Measurements from ENCODE around the gene NDUFA3. TPM values are rescaled to one million over a fixed set of nuclear protein-coding genes. Genes with fewer than 3 reads are reported as not detected.

Gene NDUFA3
- total RNA-seq, 2 experiments from 2014 or later: 106 to 113 TPM

DNA sequence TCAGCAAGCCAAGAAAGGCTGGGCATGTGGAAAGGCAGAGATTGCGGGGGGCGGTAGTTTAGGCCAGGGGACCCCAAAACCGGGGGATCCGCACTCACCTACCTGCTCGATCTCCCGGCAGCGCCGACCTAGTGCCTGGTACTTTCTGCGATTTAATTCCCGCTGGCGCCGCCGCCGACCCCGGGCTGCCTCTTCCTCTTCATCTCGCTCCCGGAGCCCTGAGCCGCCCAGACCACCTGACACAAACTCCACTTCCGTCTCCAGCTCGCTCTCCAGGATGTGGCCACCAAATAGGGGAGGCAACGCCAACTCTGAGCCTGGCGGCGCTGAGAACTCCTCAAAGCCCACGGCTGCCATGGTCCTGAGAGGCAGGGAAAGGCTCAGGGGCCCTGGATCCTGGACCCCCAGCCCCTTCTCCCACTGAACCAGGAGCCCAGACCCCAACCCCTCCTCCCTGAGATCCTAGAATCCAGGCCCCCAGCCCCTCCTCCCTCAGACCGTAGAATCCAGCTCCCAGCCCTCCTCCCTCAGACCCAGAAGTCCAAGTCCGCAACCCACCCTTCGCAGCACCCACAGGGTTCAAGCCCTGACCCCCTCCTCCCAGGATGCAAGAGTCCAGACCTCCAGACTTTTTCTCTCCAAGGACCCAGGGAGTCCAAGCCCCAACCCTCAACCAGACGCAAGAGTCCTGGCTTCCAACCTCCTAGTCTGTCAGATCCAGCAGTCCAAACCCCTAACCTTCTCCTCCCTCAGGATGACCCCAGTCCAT, 11.9 kb downstream of the NDUFA3 start:
- no peaks in the 10 kb centered on the region for H3K9me3 Mint-ChIP-seq
- peaks cover 27% of the 10 kb centered on the region for H3K4me1 Mint-ChIP-seq (ENCODE audit: low read depth)
- intact Hi-C loops (cut with micrococcal nuclease): loop anchor here (1.0 to 10.0 kb wide), 8 partner anchors 12 to 1927 kb away; partner anchors contain the start of genes CNOT3, LENG1, LENG8 and MYADM
- H3K27me3 Mint-ChIP-seq: no peaks in the 10 kb centered on the region
- POLR2A ChIA-PET: interaction anchor here (0.7 to 2.6 kb wide), 9 partner anchors 9 to 248 kb away, joined by 3 to 19 read pairs (median 6); partner anchors contain the start of genes CNOT3, LENG1, MBOAT7 and MYADM
- peak; percentile 75 for DNase-seq
- CTCF ChIA-PET: interaction anchor here (0.6 to 1.7 kb wide), 4 partner anchors 12 to 23 kb away, joined by 3 to 5 read pairs (median 3); partner anchors contain the start of genes CNOT3, NDUFA3 and OSCAR
- H3K27ac Mint-ChIP-seq: peak overlapping the region; percentile 96
- H3K36me3 Mint-ChIP-seq: peaks cover 28% of the 10 kb centered on the region
- H3K4me3 Mint-ChIP-seq: peak overlapping the region; percentile 85

DNA sequence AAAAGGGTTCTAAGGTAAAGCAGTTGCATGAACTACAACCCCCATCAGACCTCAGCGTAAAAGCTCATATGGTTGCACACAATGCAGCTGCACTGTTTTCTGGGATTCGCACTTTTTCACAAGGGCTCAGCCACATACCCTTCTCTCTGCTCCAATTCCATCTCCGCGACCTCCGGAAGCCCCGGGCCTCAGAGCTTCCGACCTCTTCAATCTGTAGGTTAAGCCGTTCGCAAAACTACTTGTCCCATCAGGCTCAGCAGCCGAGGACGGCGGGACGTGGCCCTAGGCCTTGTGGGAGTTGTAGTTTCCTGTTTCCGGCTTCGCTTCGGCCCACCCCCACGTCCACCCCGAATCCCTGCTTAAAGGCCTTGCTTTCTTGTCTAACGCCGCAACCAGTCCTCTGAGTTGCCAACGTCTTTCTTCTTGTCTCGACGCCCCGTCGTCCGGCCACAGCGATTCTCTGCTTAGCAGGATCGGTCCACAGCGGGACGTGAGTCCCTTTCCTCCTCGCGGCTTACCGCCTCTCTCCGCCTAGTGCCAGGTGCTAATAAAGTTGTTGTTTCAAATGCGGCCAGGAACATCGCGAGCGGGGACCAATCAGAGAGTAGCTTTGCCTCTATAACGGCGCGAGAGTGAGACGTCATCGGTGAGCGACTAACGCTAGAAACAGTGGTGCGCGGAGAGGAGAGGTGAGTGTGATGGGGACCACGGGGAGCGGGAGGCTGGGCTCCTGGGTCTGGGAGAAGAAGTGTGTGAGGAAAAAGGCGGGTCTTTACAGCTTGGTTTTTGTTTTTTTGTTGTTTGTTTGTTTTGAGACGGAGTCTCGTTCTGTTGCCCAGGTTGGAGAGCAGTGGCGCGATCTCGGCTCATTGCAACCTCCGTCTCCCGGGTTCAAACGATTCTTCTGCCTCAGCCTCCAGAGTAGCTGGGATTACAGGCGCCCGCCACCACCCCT, 12.7 kb downstream of the NDUFA3 start, which contains the start of the genes PRPF31 and TFPT:
Gene PRPF31 (plus strand): TSS at position 646 of the 955 bp plus-strand sequence. CDS start 2,525 bp downstream, outside the sequence.
Gene TFPT (minus strand): TSS at position 549 of the 955 bp plus-strand sequence. CDS start 388 bp downstream, at position 161.
- intact Hi-C loops (cut with micrococcal nuclease): loop anchor here (1.0 to 10.0 kb wide), 8 partner anchors 13 to 1928 kb away; partner anchors contain the start of genes CNOT3, LENG1, LENG8 and MYADM
- ChIA-PET CTCF (interaction anchor here (1.0 to 1.7 kb wide), 2 partner anchors 20 to 22 kb away, joined by 3 to 5 read pairs; partner anchors contain the start of gene CNOT3), POLR2A (interaction anchor here (0.7 to 2.6 kb wide), 9 partner anchors 10 to 249 kb away, joined by 3 to 19 read pairs (median 6); partner anchors contain the start of genes CNOT3, LENG1, MBOAT7 and MYADM)
- Mint-ChIP-seq H3K4me3 (peak within 1 kb of the TSS; percentile 85), H3K4me1 (ENCODE audit: low read depth) (peaks cover 27% of the 10 kb centered on the region), H3K27ac (peak within 1 kb of the TSS; percentile 96), H3K27me3 (no peaks in the 10 kb centered on the region), H3K36me3 (peaks cover 30% of the 10 kb centered on the region), H3K9me3 (no peaks in the 10 kb centered on the region)
- DNase-seq: peak; percentile 98

DNA sequence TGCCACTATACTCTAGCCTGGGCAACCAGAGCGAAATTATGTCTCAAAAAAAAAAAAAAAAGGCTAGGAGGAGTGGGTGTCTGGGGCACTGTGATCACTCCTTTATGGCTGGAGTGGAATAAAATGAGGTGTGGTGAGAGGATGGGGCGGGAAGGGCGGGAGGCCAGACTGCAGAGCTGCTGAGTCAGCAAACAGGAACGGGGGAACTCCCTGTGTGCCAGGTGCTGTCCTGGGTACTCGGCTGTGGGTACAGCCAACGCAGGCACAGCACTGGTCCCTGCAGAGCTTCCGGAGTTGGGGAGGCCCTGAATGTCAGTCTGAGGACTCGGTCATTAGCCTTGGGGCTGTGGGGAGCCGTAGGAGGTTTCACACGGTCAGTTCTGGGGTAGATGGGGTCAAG, 18.6 kb downstream of the NDUFA3 start:
- ChIA-PET POLR2A (no interaction called here), CTCF (no interaction called here)
- no peak overlapping the region for H3K4me3 Mint-ChIP-seq
- no peak overlapping the region for H3K27ac Mint-ChIP-seq
- no peak for DNase-seq
- peaks cover 11% of the 10 kb centered on the region for H3K4me1 Mint-ChIP-seq (ENCODE audit: low read depth)
- H3K36me3 Mint-ChIP-seq: peaks cover 20% of the 10 kb centered on the region
- intact Hi-C loops (cut with micrococcal nuclease): no loop called here
- H3K9me3 Mint-ChIP-seq: no peaks in the 10 kb centered on the region
- H3K27me3 Mint-ChIP-seq: no peaks in the 10 kb centered on the region

- CTCF ChIA-PET: no interaction called here
- intact Hi-C loops (cut with micrococcal nuclease): no loop called here
- no peaks in the 10 kb centered on the region for H3K4me1 Mint-ChIP-seq (ENCODE audit: low read depth)
- H3K36me3 Mint-ChIP-seq: peaks cover 28% of the 10 kb centered on the region
- no peak overlapping the region for H3K27ac Mint-ChIP-seq
- DNase-seq: no peak
- POLR2A ChIA-PET: no interaction called here
- H3K4me3 Mint-ChIP-seq: no peak overlapping the region
- no peaks in the 10 kb centered on the region for H3K9me3 Mint-ChIP-seq
- no peaks in the 10 kb centered on the region for H3K27me3 Mint-ChIP-seq
Observed at GRCh38 chr19:54123682-54124081, 21.0 kb downstream of the NDUFA3 start.

DNA sequence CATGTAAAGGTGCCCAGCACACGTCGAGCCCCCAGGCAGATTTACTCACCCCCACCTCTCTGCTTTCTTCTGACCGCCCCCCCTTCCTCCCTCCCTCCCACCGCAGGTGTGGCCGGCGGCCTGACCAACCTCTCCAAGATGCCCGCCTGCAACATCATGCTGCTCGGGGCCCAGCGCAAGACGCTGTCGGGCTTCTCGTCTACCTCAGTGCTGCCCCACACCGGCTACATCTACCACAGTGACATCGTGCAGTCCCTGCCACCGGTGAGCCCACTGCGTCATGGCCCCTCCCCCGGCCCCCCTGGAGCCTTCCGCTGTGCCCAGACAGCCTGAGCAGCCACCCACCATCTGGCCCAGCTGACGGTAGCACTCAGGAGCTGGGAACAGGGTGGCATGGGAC, 21.7 kb downstream of the NDUFA3 start:
- no peak for DNase-seq
- no peaks in the 10 kb centered on the region for H3K27me3 Mint-ChIP-seq
- H3K27ac Mint-ChIP-seq: no peak overlapping the region
- ChIA-PET CTCF (no interaction called here), POLR2A (no interaction called here)
- peaks cover 30% of the 10 kb centered on the region for H3K36me3 Mint-ChIP-seq
- H3K4me3 Mint-ChIP-seq: no peak overlapping the region
- no peaks in the 10 kb centered on the region for H3K4me1 Mint-ChIP-seq (ENCODE audit: low read depth)
- intact Hi-C loops (cut with micrococcal nuclease): no loop called here
- H3K9me3 Mint-ChIP-seq: no peaks in the 10 kb centered on the region

GRCh38 chr19:54125713-54126112, 23.1 kb downstream of the NDUFA3 start:
- POLR2A ChIA-PET: no interaction called here
- DNase-seq: no peak
- no peaks in the 10 kb centered on the region for H3K9me3 Mint-ChIP-seq
- no peaks in the 10 kb centered on the region for H3K4me1 Mint-ChIP-seq (ENCODE audit: low read depth)
- H3K27me3 Mint-ChIP-seq: no peaks in the 10 kb centered on the region
- CTCF ChIA-PET: no interaction called here
- H3K4me3 Mint-ChIP-seq: no peak overlapping the region
- no peak overlapping the region for H3K27ac Mint-ChIP-seq
- intact Hi-C loops (cut with micrococcal nuclease): no loop called here
- peaks cover 25% of the 10 kb centered on the region for H3K36me3 Mint-ChIP-seq

DNA sequence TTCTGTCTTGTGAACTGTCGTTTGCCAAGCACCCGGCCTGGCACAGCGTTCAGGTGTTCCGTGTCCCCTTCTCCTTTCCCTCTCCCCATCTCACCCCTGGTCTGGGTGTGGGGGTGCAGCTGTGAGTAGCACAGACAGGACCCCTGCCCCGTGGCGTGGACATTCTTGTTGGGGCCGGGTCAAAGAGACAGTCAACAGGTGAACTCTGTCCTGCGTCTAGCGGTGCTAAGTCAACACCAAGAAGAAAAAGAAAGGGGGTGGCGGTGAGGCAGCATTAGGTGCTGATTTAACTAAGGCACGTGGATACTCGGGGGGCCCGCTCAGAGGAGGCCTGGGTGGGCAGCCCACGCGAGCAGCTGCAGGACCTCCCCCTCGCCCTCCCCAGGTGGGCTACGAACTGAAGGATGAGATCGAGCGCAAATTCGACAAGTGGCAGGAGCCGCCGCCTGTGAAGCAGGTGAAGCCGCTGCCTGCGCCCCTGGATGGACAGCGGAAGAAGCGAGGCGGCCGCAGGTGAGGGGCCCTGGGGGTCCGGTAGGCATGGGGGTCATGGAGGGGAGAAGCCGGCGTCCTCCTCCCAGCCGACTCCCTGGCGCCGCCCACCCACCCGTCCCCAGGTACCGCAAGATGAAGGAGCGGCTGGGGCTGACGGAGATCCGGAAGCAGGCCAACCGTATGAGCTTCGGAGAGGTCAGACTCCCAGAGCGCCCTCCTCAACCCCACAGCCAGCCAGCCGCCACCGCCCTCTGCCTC, 25.2 kb downstream of the NDUFA3 start:
- ChIA-PET POLR2A (no interaction called here), CTCF (no interaction called here)
- Mint-ChIP-seq H3K9me3 (no peaks in the 10 kb centered on the region), H3K36me3 (peaks cover 26% of the 10 kb centered on the region), H3K27ac (no peak overlapping the region), H3K27me3 (no peaks in the 10 kb centered on the region), H3K4me1 (ENCODE audit: low read depth) (no peaks in the 10 kb centered on the region), H3K4me3 (no peak overlapping the region)
- intact Hi-C loops (cut with micrococcal nuclease): no loop called here
- DNase-seq: no peak

DNA sequence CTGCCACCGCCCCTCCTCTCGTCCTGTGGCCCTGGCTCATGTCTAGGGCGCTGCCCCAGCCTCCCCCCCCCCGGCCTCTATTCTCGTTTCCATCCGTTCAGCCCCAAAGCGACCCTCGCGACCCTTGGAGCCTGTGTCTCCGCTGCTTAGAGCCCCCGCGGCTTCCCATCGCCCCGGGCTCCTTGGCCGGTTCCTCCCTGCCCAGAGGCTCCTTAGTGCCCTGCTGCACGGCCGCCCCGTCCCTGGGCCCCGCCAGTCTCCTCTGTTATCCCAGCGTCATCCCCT, 25.7 kb downstream of the NDUFA3 start:
- peaks cover 24% of the 10 kb centered on the region for H3K36me3 Mint-ChIP-seq
- POLR2A ChIA-PET: no interaction called here
- CTCF ChIA-PET: no interaction called here
- no peak overlapping the region for H3K4me3 Mint-ChIP-seq
- intact Hi-C loops (cut with micrococcal nuclease): no loop called here
- no peak for DNase-seq
- H3K9me3 Mint-ChIP-seq: no peaks in the 10 kb centered on the region
- no peak overlapping the region for H3K27ac Mint-ChIP-seq
- H3K4me1 Mint-ChIP-seq (ENCODE audit: low read depth): no peaks in the 10 kb centered on the region
- no peaks in the 10 kb centered on the region for H3K27me3 Mint-ChIP-seq

GRCh38 chr19:54128796-54129616, 26.4 kb downstream of the NDUFA3 start:
- H3K4me3 Mint-ChIP-seq: no peak overlapping the region

DNA sequence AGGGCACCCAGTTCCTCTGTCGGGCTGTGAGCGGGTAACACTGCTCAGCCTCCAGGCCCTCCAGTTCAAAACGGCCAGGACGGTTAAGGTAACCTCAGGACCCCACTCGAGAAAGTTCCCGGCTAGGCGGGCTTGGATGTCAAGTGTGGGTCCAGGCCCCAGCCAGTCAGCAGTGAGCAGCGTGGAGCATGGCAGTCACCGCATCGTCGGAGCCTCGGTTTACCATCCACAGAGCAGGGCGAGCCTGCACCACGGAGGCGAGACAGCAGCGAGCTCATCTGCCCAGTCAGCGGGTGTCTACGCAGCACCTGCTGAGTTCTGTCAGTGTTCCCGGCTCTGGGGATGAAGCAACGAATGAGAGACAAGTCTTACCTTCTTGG, 27.0 kb downstream of the NDUFA3 start:
- intact Hi-C loops (cut with micrococcal nuclease): no loop called here
- DNase-seq: no peak
- ChIA-PET CTCF (no interaction called here), POLR2A (no interaction called here)
- no peak overlapping the region for H3K27ac Mint-ChIP-seq
- no peak overlapping the region for H3K4me3 Mint-ChIP-seq
- peaks cover 19% of the 10 kb centered on the region for H3K36me3 Mint-ChIP-seq
- H3K27me3 Mint-ChIP-seq: no peaks in the 10 kb centered on the region
- H3K9me3 Mint-ChIP-seq: no peaks in the 10 kb centered on the region
- H3K4me1 Mint-ChIP-seq (ENCODE audit: low read depth): peaks cover 3% of the 10 kb centered on the region

More at GRCh38 chr19:54128796-54129616, 26.4 kb downstream of the NDUFA3 start:
- intact Hi-C loops (cut with micrococcal nuclease): no loop called here
- POLR2A ChIA-PET: no interaction called here
- Mint-ChIP-seq H3K4me1 (ENCODE audit: low read depth) (no peaks in the 10 kb centered on the region), H3K27me3 (no peaks in the 10 kb centered on the region), H3K36me3 (peaks cover 22% of the 10 kb centered on the region), H3K9me3 (no peaks in the 10 kb centered on the region), H3K27ac (no peak overlapping the region)
- DNase-seq: no peak
- CTCF ChIA-PET: no interaction called here

DNA sequence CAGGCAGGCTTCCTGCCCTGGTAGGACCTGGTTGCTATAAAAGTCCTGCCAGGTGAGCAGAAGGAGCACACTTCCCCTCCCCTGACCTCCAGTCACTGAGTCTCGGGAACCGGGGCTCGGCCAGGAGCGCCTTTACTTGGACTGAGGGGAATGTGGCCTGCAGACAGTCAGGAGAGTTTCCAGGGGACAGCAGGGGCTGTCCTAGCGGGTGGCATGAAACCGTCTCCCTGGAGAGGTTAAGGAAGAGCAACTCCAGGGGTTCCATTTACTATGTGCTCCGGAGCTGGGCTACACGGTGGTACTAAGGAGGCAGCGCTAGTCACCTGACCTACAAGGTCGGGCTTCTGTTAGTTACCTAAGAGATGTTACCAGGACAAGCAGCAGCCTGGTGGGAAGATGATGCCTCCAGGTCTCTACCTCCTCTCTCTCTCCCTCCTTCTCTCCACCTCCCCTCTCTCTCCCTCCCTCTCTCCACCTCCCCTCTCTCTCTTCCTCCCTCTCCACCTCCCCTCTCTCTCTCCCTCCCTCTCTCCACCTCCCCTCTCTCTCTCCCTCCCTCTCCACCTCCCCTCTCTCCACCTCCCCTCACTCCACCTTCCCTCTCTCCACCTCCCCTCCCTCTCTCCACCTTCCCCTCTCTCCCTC, 30.8 kb downstream of the NDUFA3 start:
- POLR2A ChIA-PET: no interaction called here
- intact Hi-C loops (cut with micrococcal nuclease): no loop called here
- no peak overlapping the region for H3K4me3 Mint-ChIP-seq

More for the DNA sequence above, 30.8 kb downstream of the NDUFA3 start:
- DNase-seq: no peak
- Mint-ChIP-seq H3K36me3 (peaks cover 11% of the 10 kb centered on the region), H3K4me1 (ENCODE audit: low read depth) (peaks cover 15% of the 10 kb centered on the region), H3K27me3 (no peaks in the 10 kb centered on the region), H3K9me3 (no peaks in the 10 kb centered on the region), H3K27ac (no peak overlapping the region)
- CTCF ChIA-PET: no interaction called here
